Measurements from ENCODE around the gene MYMX. TPM values are rescaled to one million over a fixed set of nuclear protein-coding genes. Genes with fewer than 3 reads are reported as not detected.

The MYMX gene
- total and polyA plus RNA-seq, 2 of the 4 experiments (the other 2 are of a cell fraction): not detected

- TF ChIP-seq USF2 (IDR thresholded peaks at IDR 0.05; ENCODE audit: low read depth, low read length): peak; percentile 41; the same call in 1 of the 2 replicates
- TF ChIP-seq RFX5 (IDR thresholded peaks at IDR 0.05; ENCODE audit: low read depth, low read length): no peak
These were observed 6.7 kb downstream of the MYMX start, which contains the start of gene SLC29A1 (continued) for GRCh38 chr6:44223319-44224028.

Data from IMR-90 (cell line).